PFSK-1 (cell line): Measurements from ENCODE around the gene AATK.

ENCODE experiments used
- FOXP2 ChIP-seq: optimal IDR thresholded peaks from 2 replicates; pipeline ENCODE3; 2011; ENCODE audit warnings: borderline replicate concordance, control low read depth, inconsistent platforms; ENCODE audit not compliant: insufficient read depth; ENCODE audit errors: extremely low read length, extremely low read depth
- POLR2AphosphoS5 ChIP-seq: IDR thresholded peaks from 2 replicates; pipeline ENCODE4 v1.6.1; 2012; ENCODE audit warnings: low read depth, mild to moderate bottlenecking, control low read depth, low read length, moderate library complexity
- REST ChIP-seq, 2 experiments: IDR thresholded peaks; 2 replicates each; pipeline versions ENCODE4 v1.6.1 to v1.8.0; 2011 to 2012; ENCODE audit warnings: low read depth in 2 of 2, low read length in 2 of 2, control low read depth in 1 of 2, inconsistent platforms in 1 of 2, mild to moderate bottlenecking in 1 of 2, moderate library complexity in 1 of 2; ENCODE audit not compliant: insufficient read depth in 1 of 2
- SIN3A ChIP-seq: IDR thresholded peaks from 2 replicates; pipeline ENCODE4 v1.6.1; 2012; ENCODE audit warnings: mild to moderate bottlenecking, low read length, moderate library complexity, borderline replicate concordance; ENCODE audit not compliant: insufficient read depth
- TAF1 ChIP-seq: IDR thresholded peaks from 2 replicates; pipeline ENCODE4 v1.6.1; 2012; ENCODE audit warnings: low read length, control low read depth, borderline replicate concordance; ENCODE audit not compliant: insufficient read depth

Gene AATK

GRCh38 chr17:81091154-81091553 is 74.9 kb downstream of the AATK start:
- TF ChIP-seq TAF1 (no peak), SIN3A (no peak), POLR2AphosphoS5 (no peak), FOXP2 (no peak), REST (IDR thresholded peaks at IDR 0.05; ENCODE audit: insufficient read depth in 1 of 2, low read depth in 2 of 2, low read length in 2 of 2) (no peak)

- TF ChIP-seq POLR2AphosphoS5 (no peak), SIN3A (no peak), REST (IDR thresholded peaks at IDR 0.05; ENCODE audit: insufficient read depth in 1 of 2, low read depth in 2 of 2, low read length in 2 of 2) (no peak), TAF1 (no peak), FOXP2 (no peak)
These were observed 75.5 kb downstream of the AATK start for GRCh38 chr17:81090361-81091136.

GRCh38 chr17:81086789-81087551 is 79.1 kb downstream of the AATK start:
- no peak for TF ChIP-seq REST (IDR thresholded peaks at IDR 0.05; ENCODE audit: insufficient read depth in 1 of 2, low read depth in 2 of 2, low read length in 2 of 2)
- TF ChIP-seq SIN3A, result no peak
- TF ChIP-seq FOXP2, result no peak
- TF ChIP-seq POLR2AphosphoS5, result no peak; the same call in 1 of the 2 replicates
- TF ChIP-seq TAF1, result no peak

- TF ChIP-seq SIN3A, result no peak
- TF ChIP-seq FOXP2, result no peak
- TF ChIP-seq REST (IDR thresholded peaks at IDR 0.05; ENCODE audit: insufficient read depth in 1 of 2, low read depth in 2 of 2, low read length in 2 of 2), result no peak
- no peak for TF ChIP-seq POLR2AphosphoS5
- no peak for TF ChIP-seq TAF1
These were observed 80.6 kb downstream of the AATK start for GRCh38 chr17:81085420-81085911.
